Uterus (tissue), 4 donors: ENCODE measurements around the gene HEMK1. TPM values are rescaled to one million over a fixed set of nuclear protein-coding genes. Genes with fewer than 3 reads are reported as not detected.

ENCODE experiments used
- DNase-seq, 2 donors: peaks; one replicate each; pipeline ENCODE4 v3.0.0-alpha.2; 2019 to 2020
- H3K27ac ChIP-seq, 2 donors: fragments of 200-600 bp; sonication (generic); 1 replicate in 1 of 2; 2 replicates in 1 of 2; pipeline ENCODE4 v1.5.1; 2016 to 2018
- H3K27me3 ChIP-seq, 2 donors: fragments of 200-600 bp; sonication (generic); one replicate each; pipeline ENCODE4 v1.5.1; 2018 to 2019; ENCODE audit warnings: control low read depth in 1 of 2
- H3K36me3 ChIP-seq, 2 donors: fragments of 200-600 bp; sonication (generic); one replicate each; pipeline ENCODE4 v1.5.1; 2019; ENCODE audit warnings: control low read depth in 1 of 2
- H3K4me1 ChIP-seq, 2 donors: fragments of 200-600 bp; sonication (generic); one replicate each; pipeline ENCODE4 v1.5.1; 2018 to 2019; ENCODE audit warnings: control low read depth in 1 of 2
- H3K4me3 ChIP-seq, 2 donors: fragments of 200-600 bp; sonication (generic); 1 replicate in 1 of 2; 2 replicates in 1 of 2; pipeline ENCODE4 v1.5.1; 2018 to 2019; ENCODE audit warnings: mild to moderate bottlenecking in 1 of 2
- H3K9me3 ChIP-seq, 2 donors: fragments of 200-600 bp; sonication (generic); one replicate each; pipeline ENCODE4 v1.5.1; 2019; ENCODE audit warnings: control low read depth in 1 of 2
- POLR2A ChIP-seq, 2 donors: fragments of 450-650 bp; IDR thresholded peaks; one replicate each; pipeline ENCODE4 v1.6.1; 2016; ENCODE audit warnings: antibody characterized with exemption in 2 of 2, mild to moderate bottlenecking in 1 of 2, moderate library complexity in 1 of 2
- intact Hi-C: fragments of 100-400 bp; cut with DNase I; formaldehyde crosslinking; loops from one replicate; pipeline ENCODE4 v1.15.1; 2023; ENCODE audit warnings: low total_unique reads
- total RNA-seq, 4 donors: library from RNA; depleted of rRNA in 3 of 4; stranded (reverse); fragments of >200 nt in 3 of 4; gene quantifications; one replicate each; pipeline versions ENCODE4 v1.1.0 to v1.2.4, GENCODE V29; 2014 to 2023
- TF ChIP-seq, protein P1 (sequence below), 4 experiments: fragments of 200-600 bp in 2 of 4; fragments of 450-650 bp in 2 of 4; sonication (generic) in 2 of 4; IDR thresholded peaks; one replicate each; pipeline ENCODE4 v1.5.1; 2016 to 2019; ENCODE audit warnings: antibody characterized with exemption in 4 of 4, mild to moderate bottlenecking in 2 of 4, moderate library complexity in 1 of 4
- donor health status: DM: yes; HTN: yes; CAD: no.

Gene HEMK1
- total RNA-seq, 4 donors from 2014 or later, result 0.77 to 26.5 (median 11.4) TPM

DNA sequence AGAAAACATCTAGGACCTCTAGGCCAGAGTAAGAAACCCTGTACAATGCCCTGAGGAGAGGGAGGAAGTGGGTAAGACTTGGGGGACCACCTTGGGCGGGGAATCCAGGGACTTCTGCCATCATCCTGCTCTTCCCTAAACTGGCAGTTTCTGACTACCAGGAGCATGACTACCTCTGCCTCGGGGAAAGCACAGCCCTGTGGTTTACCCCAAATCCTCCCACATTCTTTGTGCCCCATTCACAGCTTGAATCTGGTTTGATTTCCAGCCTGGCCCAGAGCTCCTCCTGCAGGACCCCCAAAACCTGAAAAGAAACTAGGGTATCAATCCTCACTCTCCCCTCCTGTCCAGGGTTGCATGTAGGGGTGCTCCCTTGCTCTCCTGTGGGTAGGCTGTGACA is 6.5 kb upstream of the HEMK1 start:
- no peak overlapping the region for H3K27ac ChIP-seq
- DNase-seq, result no peak
- no peaks in the 10 kb centered on the region for H3K27me3 ChIP-seq
- no peaks in the 10 kb centered on the region for H3K4me1 ChIP-seq
- H3K4me3 ChIP-seq, result no peak overlapping the region
- TF ChIP-seq, protein P1, sequence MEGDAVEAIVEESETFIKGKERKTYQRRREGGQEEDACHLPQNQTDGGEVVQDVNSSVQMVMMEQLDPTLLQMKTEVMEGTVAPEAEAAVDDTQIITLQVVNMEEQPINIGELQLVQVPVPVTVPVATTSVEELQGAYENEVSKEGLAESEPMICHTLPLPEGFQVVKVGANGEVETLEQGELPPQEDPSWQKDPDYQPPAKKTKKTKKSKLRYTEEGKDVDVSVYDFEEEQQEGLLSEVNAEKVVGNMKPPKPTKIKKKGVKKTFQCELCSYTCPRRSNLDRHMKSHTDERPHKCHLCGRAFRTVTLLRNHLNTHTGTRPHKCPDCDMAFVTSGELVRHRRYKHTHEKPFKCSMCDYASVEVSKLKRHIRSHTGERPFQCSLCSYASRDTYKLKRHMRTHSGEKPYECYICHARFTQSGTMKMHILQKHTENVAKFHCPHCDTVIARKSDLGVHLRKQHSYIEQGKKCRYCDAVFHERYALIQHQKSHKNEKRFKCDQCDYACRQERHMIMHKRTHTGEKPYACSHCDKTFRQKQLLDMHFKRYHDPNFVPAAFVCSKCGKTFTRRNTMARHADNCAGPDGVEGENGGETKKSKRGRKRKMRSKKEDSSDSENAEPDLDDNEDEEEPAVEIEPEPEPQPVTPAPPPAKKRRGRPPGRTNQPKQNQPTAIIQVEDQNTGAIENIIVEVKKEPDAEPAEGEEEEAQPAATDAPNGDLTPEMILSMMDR (IDR thresholded peaks at IDR 0.05), result no peak
- no peak for TF ChIP-seq POLR2A (IDR thresholded peaks at IDR 0.05)
- H3K36me3 ChIP-seq, result no peaks in the 10 kb centered on the region
- H3K9me3 ChIP-seq, result no peaks in the 10 kb centered on the region
- intact Hi-C loops, result no loop called here

DNA sequence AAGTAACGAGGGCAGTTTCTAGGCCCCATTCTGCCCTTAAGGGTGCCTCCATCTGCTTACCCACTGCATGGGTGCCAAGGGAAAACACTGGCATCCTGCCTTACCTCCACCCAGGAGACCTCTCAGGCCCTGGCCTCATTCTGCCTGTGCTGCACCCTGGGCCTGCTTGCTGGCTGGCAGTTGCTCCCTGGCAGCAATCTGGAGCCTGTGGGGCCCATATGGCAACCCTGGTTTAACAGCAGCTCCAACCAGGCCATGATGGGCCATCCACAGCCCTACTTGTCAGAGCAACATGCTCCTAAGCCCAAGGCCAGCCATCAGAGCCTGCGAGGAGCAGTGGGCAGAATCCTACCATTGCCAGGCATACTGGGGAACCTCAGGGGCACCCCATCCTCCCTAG is 5.5 kb upstream of the HEMK1 start:
- intact Hi-C loops, result no loop called here
- no peak for DNase-seq
- H3K27ac ChIP-seq, result no peak overlapping the region
- H3K9me3 ChIP-seq, result no peaks in the 10 kb centered on the region
- TF ChIP-seq POLR2A (IDR thresholded peaks at IDR 0.05), result no peak
- TF ChIP-seq, protein P1 (IDR thresholded peaks at IDR 0.05), result no peak
- no peaks in the 10 kb centered on the region for H3K4me1 ChIP-seq
- H3K36me3 ChIP-seq, result no peaks in the 10 kb centered on the region
- H3K4me3 ChIP-seq, result no peak overlapping the region
- no peaks in the 10 kb centered on the region for H3K27me3 ChIP-seq

DNA sequence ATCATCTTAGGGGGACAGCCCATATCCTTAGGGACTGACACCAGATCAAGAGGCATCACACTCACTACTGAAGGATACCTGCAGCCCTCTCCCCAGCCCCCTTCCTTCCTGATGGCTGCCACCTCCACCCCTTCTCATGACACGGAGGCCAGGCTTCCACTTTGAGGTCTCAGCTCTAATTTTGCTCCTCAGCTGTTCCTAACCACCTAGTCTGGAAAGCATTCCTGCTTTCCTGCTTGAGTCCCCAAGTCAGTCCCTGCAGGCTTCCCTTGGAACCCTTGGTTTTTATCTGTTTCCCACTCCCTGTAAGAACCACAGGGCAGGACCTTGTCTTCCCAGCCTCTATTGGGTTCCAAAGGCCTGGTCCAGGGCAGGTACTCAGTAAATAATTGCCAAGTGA is 5.0 kb upstream of the HEMK1 start:
- H3K27me3 ChIP-seq, result no peaks in the 10 kb centered on the region
- H3K36me3 ChIP-seq, result no peaks in the 10 kb centered on the region
- intact Hi-C loops, result no loop called here

DNA sequence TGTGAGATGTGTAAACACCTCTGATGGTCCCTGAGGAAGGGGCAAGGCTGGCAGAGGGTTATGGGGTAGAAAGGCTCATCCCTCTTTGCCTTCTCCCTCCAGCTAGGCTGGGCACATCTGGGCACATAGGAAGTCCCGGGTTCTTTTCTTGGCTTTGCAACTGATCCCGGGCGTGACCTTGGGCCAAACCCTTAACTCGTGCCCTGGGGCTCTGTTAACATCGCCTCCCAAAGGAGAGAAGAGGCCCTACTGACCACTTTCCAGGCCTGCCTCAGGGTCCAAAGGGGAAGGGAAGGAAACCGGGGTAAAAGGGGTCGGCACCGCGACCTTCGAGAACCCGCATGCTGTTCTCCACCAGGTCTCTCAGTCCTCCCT is 2.3 kb upstream of the HEMK1 start:
- H3K9me3 ChIP-seq, result no peaks in the 10 kb centered on the region
- H3K27me3 ChIP-seq, result no peaks in the 10 kb centered on the region
- peaks cover 0 to 9% of the 10 kb centered on the region in 2 donors for H3K4me1 ChIP-seq
- H3K27ac ChIP-seq, result peak overlapping the region; percentile 86 to 92
- H3K36me3 ChIP-seq, result no peaks in the 10 kb centered on the region
- no peak for DNase-seq
- peak overlapping the region; percentile 57 to 71 for H3K4me3 ChIP-seq
- no peak for TF ChIP-seq POLR2A (IDR thresholded peaks at IDR 0.05)
- TF ChIP-seq, protein P1 (IDR thresholded peaks at IDR 0.05), result no peak
- intact Hi-C loops, result no loop called here

More for the DNA sequence above, 5.0 kb upstream of the HEMK1 start:
- no peak for DNase-seq
- Histone ChIP-seq H3K4me3 (no peak overlapping the region), H3K27ac (no peak overlapping the region), H3K9me3 (no peaks in the 10 kb centered on the region), H3K4me1 (no peaks in the 10 kb centered on the region)
- no peak for TF ChIP-seq POLR2A (IDR thresholded peaks at IDR 0.05)
- TF ChIP-seq, protein P1 (IDR thresholded peaks at IDR 0.05), result no peak

DNA sequence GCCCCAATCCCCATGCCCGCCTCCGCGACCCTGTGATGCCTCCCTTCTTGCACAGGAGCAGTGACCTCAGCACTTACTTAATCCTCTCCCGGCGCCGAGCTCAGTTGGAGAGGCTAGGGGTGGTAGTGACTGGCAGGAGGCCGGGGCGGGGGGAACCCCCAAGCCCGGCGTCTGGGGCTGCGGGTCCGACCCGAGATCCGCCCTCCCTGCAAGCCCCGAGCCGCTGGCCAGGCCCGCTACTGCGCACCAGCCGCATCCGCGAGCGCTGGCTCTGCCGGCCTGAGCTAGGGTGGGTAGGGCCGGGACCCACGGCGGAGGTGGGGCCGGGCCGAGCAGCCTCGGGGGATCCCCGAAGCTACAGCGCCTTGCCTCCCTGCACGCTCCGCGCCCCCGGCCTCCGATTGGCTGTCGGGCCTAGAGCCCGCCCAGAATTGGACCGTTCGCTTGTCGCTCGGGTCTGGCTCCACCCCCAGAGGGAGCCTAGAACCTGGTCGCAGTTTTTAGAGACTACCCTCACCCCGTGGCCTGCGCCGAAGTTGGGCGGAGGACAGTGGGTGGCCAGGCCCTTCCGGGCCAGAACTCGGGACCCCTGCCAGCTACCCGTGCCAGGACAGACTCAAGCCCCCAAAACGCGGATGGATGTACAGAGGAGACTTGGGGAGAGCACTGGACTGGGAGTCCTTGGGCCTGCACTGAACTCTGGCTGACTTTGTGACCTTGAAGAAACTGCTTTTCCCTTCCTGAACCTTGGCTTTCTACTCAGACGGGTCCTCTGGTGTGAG is 1.7 kb upstream of the HEMK1 start, which contains the start of gene C3orf18:
Gene C3orf18 (minus strand): TSS at position 362 of the 782 bp plus-strand sequence. CDS start 2,048 bp downstream, outside the sequence.
- TF ChIP-seq, protein P1 (IDR thresholded peaks at IDR 0.05), result no peak
- peak; percentile 18 to 41 for TF ChIP-seq POLR2A (IDR thresholded peaks at IDR 0.05)
- Histone ChIP-seq H3K27me3 (no peaks in the 10 kb centered on the region), H3K36me3 (no peaks in the 10 kb centered on the region), H3K4me1 (peaks cover 0 to 9% of the 10 kb centered on the region in 2 donors), H3K4me3 (peak within 1 kb of the TSS; percentile 57 to 71), H3K27ac (peak within 1 kb of the TSS; percentile 86 to 92), H3K9me3 (no peaks in the 10 kb centered on the region)
- intact Hi-C loops, result no loop called here
- peak; percentile 93 to 95 for DNase-seq
